Spleen (tissue), 7 donors: ENCODE results near the gene FAM177B.

Source experiments
- POLR2A ChIP-seq, 3 donors: fragments of 450-650 bp; IDR thresholded peaks; one replicate each; pipeline ENCODE4 v1.5.1; 2017; ENCODE audit warnings: antibody characterized with exemption in 3 of 3, mild to moderate bottlenecking in 1 of 3
- TF ChIP-seq, protein P1 (sequence below), 11 experiments: fragments of 200-600 bp in 7 of 11; fragments of 450-650 bp in 4 of 11; sonication (generic) in 4 of 11; IDR thresholded peaks in 8 of 11; conservative IDR thresholded peaks in 3 of 11; 1 replicate in 7 of 11; 2 replicates in 4 of 11; pipeline versions ENCODE4 v1.4.0 to v1.8.0; 2016 to 2021; ENCODE audit warnings: antibody characterized with exemption in 11 of 11, inconsistent platforms in 4 of 11, mild to moderate bottlenecking in 1 of 11
- donor health status: DM: no; HTN: no; CAD: no; lungs with moderate emphysema.
- donor health status: DM: no; HTN: no; CAD: no.
- donor health status: DM: no; HTN: no; CAD: no.

GRCh38 chr1:222697203-222697602, 39.8 kb upstream of the FAM177B start:
- TF ChIP-seq, protein P1, sequence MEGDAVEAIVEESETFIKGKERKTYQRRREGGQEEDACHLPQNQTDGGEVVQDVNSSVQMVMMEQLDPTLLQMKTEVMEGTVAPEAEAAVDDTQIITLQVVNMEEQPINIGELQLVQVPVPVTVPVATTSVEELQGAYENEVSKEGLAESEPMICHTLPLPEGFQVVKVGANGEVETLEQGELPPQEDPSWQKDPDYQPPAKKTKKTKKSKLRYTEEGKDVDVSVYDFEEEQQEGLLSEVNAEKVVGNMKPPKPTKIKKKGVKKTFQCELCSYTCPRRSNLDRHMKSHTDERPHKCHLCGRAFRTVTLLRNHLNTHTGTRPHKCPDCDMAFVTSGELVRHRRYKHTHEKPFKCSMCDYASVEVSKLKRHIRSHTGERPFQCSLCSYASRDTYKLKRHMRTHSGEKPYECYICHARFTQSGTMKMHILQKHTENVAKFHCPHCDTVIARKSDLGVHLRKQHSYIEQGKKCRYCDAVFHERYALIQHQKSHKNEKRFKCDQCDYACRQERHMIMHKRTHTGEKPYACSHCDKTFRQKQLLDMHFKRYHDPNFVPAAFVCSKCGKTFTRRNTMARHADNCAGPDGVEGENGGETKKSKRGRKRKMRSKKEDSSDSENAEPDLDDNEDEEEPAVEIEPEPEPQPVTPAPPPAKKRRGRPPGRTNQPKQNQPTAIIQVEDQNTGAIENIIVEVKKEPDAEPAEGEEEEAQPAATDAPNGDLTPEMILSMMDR (IDR thresholded peaks at IDR 0.05 in 8 of 11, conservative IDR thresholded peaks at IDR 0.05 in 3 of 11): no peak
- TF ChIP-seq POLR2A (IDR thresholded peaks at IDR 0.05): no peak
